OCI-LY1 (cell line): ENCODE data around the gene RAPGEF4.

ENCODE experiments used
- H2AFZ ChIP-seq: fragments of 200-600 bp; sonication (generic), shearing (Covaris generic); 2 replicates; pipeline ENCODE4 v1.6.0; 2014; ENCODE audit warnings: antibody characterized with exemption, mild to moderate bottlenecking, low read length
- H3F3A ChIP-seq: fragments of 200-600 bp; sonication (generic), shearing (Covaris generic); 2 replicates; pipeline ENCODE4 v1.6.0; 2014; ENCODE audit warnings: mild to moderate bottlenecking, antibody characterized with exemption, low read length, moderate library complexity; ENCODE audit not compliant: insufficient read depth
- H3K27ac ChIP-seq: fragments of 200-600 bp; sonication (generic); 2 replicates; pipeline ENCODE4 v1.5.1; 2014; ENCODE audit warnings: low read length, mixed run types, mild to moderate bottlenecking, low read depth; ENCODE audit not compliant: poor library complexity, severe bottlenecking
- H3K27me3 ChIP-seq: fragments of 200-600 bp; sonication (generic); 2 replicates; pipeline ENCODE4 v1.6.0; 2014; ENCODE audit warnings: antibody characterized with exemption, mild to moderate bottlenecking, low read length, moderate library complexity; ENCODE audit not compliant: insufficient read depth
- H3K36me3 ChIP-seq: fragments of 200-600 bp; sonication (generic); 2 replicates; pipeline ENCODE4 v1.6.1; 2014; ENCODE audit warnings: mild to moderate bottlenecking, antibody characterized with exemption, low read length, moderate library complexity, mixed read lengths; ENCODE audit not compliant: insufficient read depth
- H3K4me1 ChIP-seq: fragments of 200-600 bp; sonication (generic); 2 replicates; pipeline ENCODE4 v1.5.1; 2014; ENCODE audit warnings: mild to moderate bottlenecking, low read length, moderate library complexity; ENCODE audit not compliant: insufficient read depth, severe bottlenecking
- H3K4me2 ChIP-seq: fragments of 200-600 bp; sonication (generic), shearing (Covaris generic); 2 replicates; pipeline ENCODE4 v1.6.1; 2014; ENCODE audit warnings: low read length
- H3K4me3 ChIP-seq: fragments of 200-600 bp; sonication (generic); 2 replicates; pipeline ENCODE4 v1.5.1; 2014; ENCODE audit warnings: low read length, low read depth, mild to moderate bottlenecking, mixed read lengths; ENCODE audit not compliant: poor library complexity, severe bottlenecking
- H3K79me2 ChIP-seq: fragments of 200-600 bp; shearing (Covaris generic); 2 replicates; pipeline ENCODE4 v1.6.1; 2016; ENCODE audit warnings: mixed run types, low read length, mixed read lengths; ENCODE audit not compliant: insufficient read depth
- H3K9ac ChIP-seq: fragments of 200-600 bp; sonication (generic), shearing (Covaris generic); 2 replicates; pipeline ENCODE4 v1.6.1; 2014; ENCODE audit warnings: mild to moderate bottlenecking, low read length, mixed read lengths
- H3K9me2 ChIP-seq: fragments of 200-600 bp; sonication (generic), shearing (Covaris generic); 2 replicates; pipeline ENCODE4 v1.6.1; 2014; ENCODE audit warnings: low read depth, mild to moderate bottlenecking, low read length, mixed read lengths
- H3K9me3 ChIP-seq: fragments of 200-600 bp; shearing (Covaris generic); 2 replicates; pipeline ENCODE4 v1.6.1; 2014; ENCODE audit warnings: low read length, mixed read lengths
- H4K20me1 ChIP-seq: fragments of 200-600 bp; sonication (generic), shearing (Covaris generic); 2 replicates; pipeline ENCODE4 v1.6.0; 2016; ENCODE audit warnings: mild to moderate bottlenecking, low read length; ENCODE audit not compliant: insufficient read depth
- CTCF ChIP-seq: fragments of 200-600 bp; sonication (generic), shearing (Covaris generic); IDR thresholded peaks from 2 replicates; pipeline ENCODE4 v1.5.1; 2017; ENCODE audit warnings: mild to moderate bottlenecking, antibody characterized with exemption, low read length, moderate library complexity, mixed read lengths
- EZH2 ChIP-seq: fragments of 200-600 bp; sonication (generic), shearing (Covaris generic); IDR thresholded peaks from 2 replicates; pipeline ENCODE4 v1.8.0; 2017; ENCODE audit warnings: borderline replicate concordance, mixed run types, mild to moderate bottlenecking, antibody characterized with exemption, low read length, moderate library complexity, mixed read lengths

Gene RAPGEF4

GRCh38 chr2:172878260-172878659 is 142.6 kb downstream of the RAPGEF4 start:
- Histone ChIP-seq H3K9ac (no peak overlapping the region), H4K20me1 (no peaks in the 10 kb centered on the region), H2AFZ (no peak overlapping the region), H3K79me2 (no peaks in the 10 kb centered on the region), H3K36me3 (no peaks in the 10 kb centered on the region), H3K9me3 (no peaks in the 10 kb centered on the region), H3K9me2 (no peaks in the 10 kb centered on the region), H3K27ac (no peak overlapping the region), H3K4me1 (no peaks in the 10 kb centered on the region), H3F3A (no peaks in the 10 kb centered on the region), H3K27me3 (no peaks in the 10 kb centered on the region), H3K4me2 (no peak overlapping the region), H3K4me3 (no peak overlapping the region)
- TF ChIP-seq EZH2: no peak
- TF ChIP-seq CTCF: no peak

- no peak overlapping the region for H3K4me2 ChIP-seq
- H2AFZ ChIP-seq: no peak overlapping the region
- H3K9ac ChIP-seq: no peak overlapping the region
- no peaks in the 10 kb centered on the region for H3K9me3 ChIP-seq
- no peaks in the 10 kb centered on the region for H3F3A ChIP-seq
- H4K20me1 ChIP-seq: no peaks in the 10 kb centered on the region
- no peak overlapping the region for H3K4me3 ChIP-seq
- H3K36me3 ChIP-seq: no peaks in the 10 kb centered on the region
- H3K27ac ChIP-seq: no peak overlapping the region
- H3K4me1 ChIP-seq: no peaks in the 10 kb centered on the region
- H3K79me2 ChIP-seq: no peaks in the 10 kb centered on the region
- H3K9me2 ChIP-seq: no peaks in the 10 kb centered on the region
- H3K27me3 ChIP-seq: no peaks in the 10 kb centered on the region
- TF ChIP-seq EZH2 (no peak), CTCF (no peak)
Measured at GRCh38 chr2:172884336-172884735, 148.7 kb downstream of the RAPGEF4 start.

GRCh38 chr2:172885996-172886395 is 150.4 kb downstream of the RAPGEF4 start:
- Histone ChIP-seq H3K4me1 (no peaks in the 10 kb centered on the region), H3K9me2 (no peaks in the 10 kb centered on the region), H3K27ac (no peak overlapping the region), H2AFZ (no peak overlapping the region), H3K79me2 (no peaks in the 10 kb centered on the region), H3K27me3 (no peaks in the 10 kb centered on the region), H3K9me3 (no peaks in the 10 kb centered on the region), H3K4me2 (no peak overlapping the region), H4K20me1 (no peaks in the 10 kb centered on the region), H3K4me3 (no peak overlapping the region), H3K36me3 (no peaks in the 10 kb centered on the region), H3F3A (no peaks in the 10 kb centered on the region), H3K9ac (no peak overlapping the region)
- TF ChIP-seq EZH2: no peak
- TF ChIP-seq CTCF: no peak
